H7 (cell line): ENCODE measurements around the gene PATJ. TPM values are rescaled to one million over a fixed set of nuclear protein-coding genes. Genes with fewer than 3 reads are reported as not detected.
"Not testable (repeated sequence)": the region's sequence is repeated elsewhere in the genome, so short reads cannot be mapped to it uniquely, and the experiment has no call there.

Experiments used
- DNase-seq: peaks from one replicate; pipeline ENCODE4 v3.0.0; 2012
- H3K27me3 ChIP-seq: 2 replicates; pipeline ENCODE4 v1.6.0; 2011; ENCODE audit warnings: mild to moderate bottlenecking, low read length; ENCODE audit not compliant: control insufficient read depth, insufficient read depth
- H3K36me3 ChIP-seq: replicated peaks from 2 replicates; pipeline ENCODE4 v1.5.1; 2011; ENCODE audit warnings: low read length; ENCODE audit not compliant: control insufficient read depth, insufficient read depth
- H3K4me3 ChIP-seq: 2 replicates; pipeline ENCODE4 v1.5.1; 2011; ENCODE audit warnings: low read depth, mild to moderate bottlenecking, control low read depth, low read length, moderate library complexity; ENCODE audit not compliant: insufficient read depth
- total RNA-seq: library from RNA; depleted of rRNA; stranded (reverse); fragments of >200 nt; shearing (Covaris generic); gene quantifications from 2 replicates; pipeline ENCODE4 v1.2.3, GENCODE V29; 2014

PATJ gene
- total RNA-seq, 1 experiment from 2014 or later: 15.8 TPM

GRCh38 chr1:61776091-61776490 is 33.8 kb downstream of the PATJ start:
- no peak for DNase-seq
- Histone ChIP-seq H3K36me3 (no peaks in the 10 kb centered on the region; the same call in 1 of the 2 replicates), H3K27me3 (no peaks in the 10 kb centered on the region), H3K4me3 (no peak overlapping the region)

GRCh38 chr1:61779231-61779630 is 37.0 kb downstream of the PATJ start:
- DNase-seq: no peak
- H3K27me3 ChIP-seq: no peaks in the 10 kb centered on the region
- H3K36me3 ChIP-seq: no peaks in the 10 kb centered on the region; the same call in 1 of the 2 replicates
- no peak overlapping the region for H3K4me3 ChIP-seq

- H3K27me3 ChIP-seq: no peaks in the 10 kb centered on the region
- no peaks in the 10 kb centered on the region; the same call in none of the 2 replicates for H3K36me3 ChIP-seq
- DNase-seq: no peak
- H3K4me3 ChIP-seq: no peak overlapping the region
Observed at GRCh38 chr1:61781151-61781550, 38.9 kb downstream of the PATJ start.

GRCh38 chr1:61782771-61783170 is 40.5 kb downstream of the PATJ start:
- no peak for DNase-seq
- Histone ChIP-seq H3K36me3 (peaks cover 2% of the 10 kb centered on the region), H3K27me3 (no peaks in the 10 kb centered on the region), H3K4me3 (no peak overlapping the region)

- no peaks in the 10 kb centered on the region for H3K27me3 ChIP-seq
- no peak for DNase-seq
- peaks cover 2% of the 10 kb centered on the region for H3K36me3 ChIP-seq
- H3K4me3 ChIP-seq: no peak overlapping the region
Observed at GRCh38 chr1:61784726-61785125, 42.4 kb downstream of the PATJ start.

- Histone ChIP-seq H3K36me3 (peaks cover 2% of the 10 kb centered on the region; the same call in 1 of the 2 replicates), H3K4me3 (no peak overlapping the region), H3K27me3 (no peaks in the 10 kb centered on the region)
- DNase-seq: no peak
Observed at GRCh38 chr1:61790837-61791236, 48.6 kb downstream of the PATJ start.

GRCh38 chr1:61797045-61797755 is 54.9 kb downstream of the PATJ start:
- Histone ChIP-seq H3K36me3 (peaks cover 4% of the 10 kb centered on the region), H3K27me3 (no peaks in the 10 kb centered on the region), H3K4me3 (no peak overlapping the region)
- DNase-seq: no peak

GRCh38 chr1:61801047-61801446 is 58.8 kb downstream of the PATJ start:
- not testable (repeated sequence) for H3K36me3 ChIP-seq, DNase-seq, H3K27me3 ChIP-seq, H3K4me3 ChIP-seq

GRCh38 chr1:61807606-61808140 is 65.4 kb downstream of the PATJ start:
- no peak for DNase-seq
- H3K27me3 ChIP-seq: no peaks in the 10 kb centered on the region
- peaks cover under 1% of the 10 kb centered on the region; the same call in 1 of the 2 replicates for H3K36me3 ChIP-seq
- no peak overlapping the region for H3K4me3 ChIP-seq

GRCh38 chr1:61808321-61808720 is 66.0 kb downstream of the PATJ start:
- no peaks in the 10 kb centered on the region for H3K36me3 ChIP-seq
- no peaks in the 10 kb centered on the region for H3K27me3 ChIP-seq
- no peak for DNase-seq
- H3K4me3 ChIP-seq: no peak overlapping the region

- no peak for DNase-seq
- Histone ChIP-seq H3K36me3 (no peaks in the 10 kb centered on the region), H3K27me3 (no peaks in the 10 kb centered on the region), H3K4me3 (no peak overlapping the region)
Observed at GRCh38 chr1:61808968-61809367, 66.7 kb downstream of the PATJ start.

- H3K4me3 ChIP-seq: no peak overlapping the region
- H3K36me3 ChIP-seq: no peaks in the 10 kb centered on the region
- no peak for DNase-seq
- no peaks in the 10 kb centered on the region for H3K27me3 ChIP-seq
Observed at GRCh38 chr1:61812916-61813315, 70.6 kb downstream of the PATJ start.

- DNase-seq: no peak
- Histone ChIP-seq H3K4me3 (no peak overlapping the region), H3K36me3 (peaks cover 3% of the 10 kb centered on the region), H3K27me3 (no peaks in the 10 kb centered on the region)
Observed at GRCh38 chr1:61816191-61816590, 73.9 kb downstream of the PATJ start.

- Histone ChIP-seq H3K27me3 (no peaks in the 10 kb centered on the region), H3K4me3 (no peak overlapping the region), H3K36me3 (peaks cover 5% of the 10 kb centered on the region)
- no peak for DNase-seq
Observed at GRCh38 chr1:61818992-61819391, 76.7 kb downstream of the PATJ start.

- H3K36me3 ChIP-seq: peaks cover 7% of the 10 kb centered on the region
- DNase-seq: no peak
- no peak overlapping the region for H3K4me3 ChIP-seq
- no peaks in the 10 kb centered on the region for H3K27me3 ChIP-seq
Observed at GRCh38 chr1:61819421-61819820, 77.1 kb downstream of the PATJ start.
